PC-9 (cell line): Measurements from ENCODE around the gene INS. TPM values are rescaled to one million over a fixed set of nuclear protein-coding genes. Genes with fewer than 3 reads are reported as not detected.
A peak's percentile ranks its signal among the peaks of the same experiment; 100 is the strongest.

Source experiments
- BruUV-seq: library from RNA; stranded (reverse); fragments of 400-500 nt; replicated peaks from 2 replicates; lab custom pipeline; 2021; lab: Mats Ljungman, UMichigan
- CTCF ChIA-PET: fragments of 300-600 bp; sonication (Branson Sonifier 250); formaldehyde crosslinking; loops from one replicate; lab custom pipeline; 2022; ENCODE audit warnings: antibody characterized with exemption; lab: Charles Lee
- POLR2A ChIA-PET: fragments of 300-600 bp; sonication (Branson Sonifier 250); formaldehyde crosslinking; loops from one replicate; lab custom pipeline; 2022; ENCODE audit warnings: antibody characterized with exemption; ENCODE audit not compliant: unreplicated experiment; lab: Charles Lee
- DNase-seq, 2 experiments: peaks; one replicate each; pipeline versions ENCODE4 v3.0.0 to v3.0.0-alpha.2; 2015 to 2022; ENCODE audit warnings: mixed read lengths in 1 of 2
- H2AFZ ChIP-seq: fragments of 200-600 bp; sonication (generic); 2 replicates; pipeline ENCODE4 v1.8.1; 2017; ENCODE audit warnings: antibody characterized with exemption
- H3F3A ChIP-seq: fragments of 200-600 bp; sonication (generic); 2 replicates; pipeline ENCODE4 v1.8.1; 2017; ENCODE audit warnings: antibody characterized with exemption, mild to moderate bottlenecking, low read depth; ENCODE audit not compliant: insufficient read depth
- H3K27ac ChIP-seq: fragments of 200-600 bp; sonication (generic); 2 replicates; pipeline ENCODE4 v1.6.1; 2016; ENCODE audit warnings: mixed run types
- H3K27me3 ChIP-seq: fragments of 200-600 bp; sonication (generic); 2 replicates; pipeline ENCODE4 v1.6.1; 2016; ENCODE audit warnings: low read depth, mixed run types; ENCODE audit not compliant: insufficient read depth
- H3K36me3 ChIP-seq: fragments of 200-600 bp; sonication (generic); 2 replicates; pipeline ENCODE4 v1.6.1; 2016; ENCODE audit warnings: low read depth, mixed run types
- H3K4me1 ChIP-seq: fragments of 200-600 bp; sonication (generic); replicated peaks from 2 replicates; pipeline ENCODE4 v1.6.1; 2016; ENCODE audit warnings: mixed run types; ENCODE audit not compliant: insufficient read depth
- H3K4me2 ChIP-seq: fragments of 200-600 bp; sonication (generic); 2 replicates; pipeline ENCODE4 v1.6.1; 2017; ENCODE audit warnings: mixed run types
- H3K4me3 ChIP-seq: fragments of 200-600 bp; sonication (generic); 2 replicates; pipeline ENCODE4 v1.6.1; 2016; ENCODE audit warnings: mixed run types
- H3K79me2 ChIP-seq: fragments of 200-600 bp; sonication (generic); 2 replicates; pipeline ENCODE4 v1.6.1; 2017; ENCODE audit warnings: low read depth, mixed run types
- H3K9me2 ChIP-seq: fragments of 200-600 bp; sonication (generic); 2 replicates; pipeline ENCODE4 v1.8.1; 2017; ENCODE audit warnings: mild to moderate bottlenecking; ENCODE audit not compliant: insufficient read depth
- H3K9me3 ChIP-seq: fragments of 200-600 bp; sonication (generic); 2 replicates; pipeline ENCODE4 v1.8.1; 2016; ENCODE audit warnings: low read depth; ENCODE audit not compliant: insufficient read depth
- H4K20me1 ChIP-seq: fragments of 200-600 bp; sonication (generic); 2 replicates; pipeline ENCODE4 v1.8.1; 2017; ENCODE audit not compliant: insufficient read depth
- CTCF ChIP-seq: fragments of 200-600 bp; sonication (generic); conservative IDR thresholded peaks from 2 replicates; pipeline ENCODE4 v1.6.1; 2017; ENCODE audit warnings: mixed run types, antibody characterized with exemption, mild to moderate bottlenecking, moderate library complexity
- EZH2 ChIP-seq: fragments of 200-600 bp; sonication (generic); IDR thresholded peaks from 2 replicates; pipeline ENCODE4 v1.8.0; 2017; ENCODE audit warnings: antibody characterized with exemption, low read depth
- intact Hi-C: fragments of 100-400 bp; cut with micrococcal nuclease; formaldehyde crosslinking; loops from one replicate; pipeline ENCODE4 v1.10.0; 2022; ENCODE audit not compliant: unreplicated experiment
- total RNA-seq: library from RNA; stranded (reverse); gene quantifications from 2 replicates; pipeline ENCODE4 v1.2.3, GENCODE V29; 2021

Gene INS
- total RNA-seq, 1 experiment from 2014 or later: not detected

GRCh38 chr11:2174361-2174760 is 13.4 kb upstream of the INS start:
- CTCF ChIA-PET: no interaction called here
- Histone ChIP-seq H2AFZ (no peak overlapping the region), H3K79me2 (no peaks in the 10 kb centered on the region), H3K4me1 (peaks cover 37% of the 10 kb centered on the region), H3K9me3 (no peaks in the 10 kb centered on the region), H4K20me1 (no peaks in the 10 kb centered on the region), H3F3A (peaks cover 13% of the 10 kb centered on the region; the same call in 1 of the 2 replicates), H3K27me3 (no peaks in the 10 kb centered on the region), H3K4me2 (no peak overlapping the region), H3K4me3 (no peak overlapping the region), H3K9me2 (no peaks in the 10 kb centered on the region), H3K27ac (no peak overlapping the region), H3K36me3 (no peaks in the 10 kb centered on the region)
- intact Hi-C loops: no loop called here
- no peak for DNase-seq
- POLR2A ChIA-PET: no interaction called here
- BruUV-seq: no TSS peak
- TF ChIP-seq EZH2 (no peak), CTCF (no peak)

GRCh38 chr11:2173761-2174160 is 12.8 kb upstream of the INS start:
- Histone ChIP-seq H3K9me2 (no peaks in the 10 kb centered on the region), H3K27ac (no peak overlapping the region), H3K36me3 (no peaks in the 10 kb centered on the region), H3F3A (peaks cover 11% of the 10 kb centered on the region; the same call in 1 of the 2 replicates), H3K4me2 (no peak overlapping the region), H3K9me3 (no peaks in the 10 kb centered on the region), H4K20me1 (no peaks in the 10 kb centered on the region), H3K4me1 (peaks cover 39% of the 10 kb centered on the region), H3K27me3 (no peaks in the 10 kb centered on the region), H3K79me2 (no peaks in the 10 kb centered on the region), H3K4me3 (no peak overlapping the region), H2AFZ (no peak overlapping the region)
- CTCF ChIA-PET: no interaction called here
- no TSS peak for BruUV-seq
- TF ChIP-seq CTCF (no peak), EZH2 (no peak)
- intact Hi-C loops: no loop called here
- POLR2A ChIA-PET: no interaction called here
- DNase-seq: no peak

GRCh38 chr11:2173150-2173693 is 12.2 kb upstream of the INS start:
- intact Hi-C loops: no loop called here
- Histone ChIP-seq H3K4me2 (no peak overlapping the region), H3K36me3 (no peaks in the 10 kb centered on the region), H3K79me2 (no peaks in the 10 kb centered on the region), H3K4me1 (peaks cover 40% of the 10 kb centered on the region), H3K4me3 (no peak overlapping the region), H3K27ac (no peak overlapping the region), H3K9me3 (no peaks in the 10 kb centered on the region), H2AFZ (no peak overlapping the region), H3K9me2 (no peaks in the 10 kb centered on the region), H3F3A (peaks cover 10% of the 10 kb centered on the region; the same call in 1 of the 2 replicates), H4K20me1 (no peaks in the 10 kb centered on the region), H3K27me3 (no peaks in the 10 kb centered on the region)
- no TSS peak for BruUV-seq
- peak; percentile 49; the same call in 1 of the 2 replicates for TF ChIP-seq CTCF
- no peak for TF ChIP-seq EZH2
- DNase-seq: no peak
- POLR2A ChIA-PET: no interaction called here
- CTCF ChIA-PET: no interaction called here
